ENCODE measurements around the gene MTOR. TPM values are rescaled to one million over a fixed set of nuclear protein-coding genes. Genes with fewer than 3 reads are reported as not detected.
"Not testable (repeated sequence)": the region's sequence is repeated elsewhere in the genome, so short reads cannot be mapped to it uniquely, and the experiment has no call there.

Gene MTOR
- total RNA-seq, 1 donor from 2014 or later: 36.1 TPM

- ATAC-seq: peak; percentile 31
- no peak for DNase-seq (ENCODE audit: low spot score)
- intact Hi-C loops (cut with DNase I): no loop called here
Observed at GRCh38 chr1:11194407-11195176, 67.8 kb downstream of the MTOR start.

GRCh38 chr1:11193376-11193775, 69.0 kb downstream of the MTOR start:
- intact Hi-C loops (cut with DNase I): no loop called here
- ATAC-seq (no peak), DNase-seq (ENCODE audit: low spot score) (no peak)

- peak; percentile 92 for ATAC-seq
- DNase-seq (ENCODE audit: low spot score): no peak
Observed at GRCh38 chr1:11188858-11189451, 73.4 kb downstream of the MTOR start, which contains the start of gene ANGPTL7. Gene ANGPTL7 (plus strand): TSS chr1:11189355. CDS start chr1:11189580, 225 bp downstream.

DNA sequence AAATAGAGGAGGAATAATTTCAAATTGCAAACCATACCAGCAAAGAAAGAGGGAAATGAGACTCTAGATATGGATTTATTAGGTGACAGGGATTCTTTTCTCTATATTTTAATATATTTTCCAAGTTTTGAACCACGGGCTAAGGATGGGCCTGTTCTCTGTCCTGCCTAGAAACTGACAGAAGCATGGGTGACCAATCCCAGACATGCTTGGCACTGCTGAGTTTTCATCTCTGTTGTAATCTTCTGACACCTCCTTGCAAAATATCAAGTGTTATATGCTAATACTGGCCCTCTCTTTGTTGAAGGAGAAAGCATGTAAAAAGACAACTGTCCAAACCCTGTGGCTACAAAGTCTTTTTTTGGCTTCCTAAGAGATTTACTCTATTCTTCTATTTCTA, 74.0 kb downstream of the MTOR start:
- intact Hi-C loops (cut with DNase I): no loop called here
- DNase-seq (ENCODE audit: low spot score) (no peak), ATAC-seq (peak; percentile 72)

More at GRCh38 chr1:11188858-11189451, 73.4 kb downstream of the MTOR start, which contains the start of gene ANGPTL7:
- intact Hi-C loops (cut with DNase I): no loop called here

DNA sequence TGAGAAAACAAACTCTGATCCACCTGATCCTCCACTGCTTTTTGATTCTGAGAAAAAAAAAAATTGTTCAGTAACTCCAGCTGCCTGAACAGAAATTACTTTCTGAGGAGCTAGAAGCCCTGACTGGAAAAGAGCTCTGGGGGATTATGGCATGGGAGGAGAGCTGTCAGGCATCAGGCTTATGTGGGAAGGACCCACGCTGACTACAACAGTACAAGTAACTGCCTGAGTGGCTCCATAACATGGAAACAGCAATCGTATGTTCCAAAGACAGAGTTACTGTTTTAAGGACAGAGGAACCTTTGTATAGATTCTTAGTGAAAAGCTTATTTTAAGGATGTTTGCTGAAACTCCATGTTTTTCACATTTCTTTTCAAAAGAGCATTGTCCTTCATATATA, 74.4 kb downstream of the MTOR start:
- DNase-seq (ENCODE audit: low spot score) (no peak), ATAC-seq (peak; percentile 41)
- intact Hi-C loops (cut with DNase I): no loop called here

- intact Hi-C loops (cut with DNase I): no loop called here
- ATAC-seq: no peak
Observed at GRCh38 chr1:11187494-11187893, 74.9 kb downstream of the MTOR start.

GRCh38 chr1:11187000-11187399, 75.4 kb downstream of the MTOR start:
- DNase-seq (ENCODE audit: low spot score) (no peak), ATAC-seq (no peak)
- intact Hi-C loops (cut with DNase I): no loop called here

More at GRCh38 chr1:11187494-11187893, 74.9 kb downstream of the MTOR start:
- no peak for DNase-seq (ENCODE audit: low spot score)

- intact Hi-C loops (cut with DNase I): no loop called here
- peak; percentile 63 for ATAC-seq
- DNase-seq (ENCODE audit: low spot score): no peak
Observed at GRCh38 chr1:11184973-11185372, 77.4 kb downstream of the MTOR start.

DNA sequence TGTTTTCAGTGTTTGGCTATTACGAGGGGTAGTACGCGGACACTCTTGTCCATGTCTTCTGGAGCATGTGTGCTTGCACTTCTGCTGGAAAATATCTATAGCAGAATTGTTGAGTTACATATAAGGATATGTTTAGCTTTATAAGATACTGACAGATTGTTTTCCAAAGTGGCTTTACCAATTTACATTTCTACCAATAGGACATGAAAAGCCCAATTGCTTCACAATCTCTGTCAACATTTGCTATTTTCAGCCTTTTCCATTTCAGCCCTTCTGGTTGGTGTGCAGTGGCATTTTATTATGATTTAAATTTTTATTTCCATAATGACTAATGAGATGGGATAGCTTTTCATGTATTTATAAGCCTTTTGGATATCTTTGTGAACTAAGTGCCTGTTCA, 79.5 kb downstream of the MTOR start:
- intact Hi-C loops (cut with DNase I): loop anchor here (1.0 kb wide), 1 partner anchor 34 kb away; no protein-coding TSS in a partner anchor
- ATAC-seq (no peak), DNase-seq (ENCODE audit: low spot score) (no peak)

GRCh38 chr1:11180342-11180744, 82.0 kb downstream of the MTOR start:
- intact Hi-C loops (cut with DNase I): no loop called here
- ATAC-seq: no peak
- no peak for DNase-seq (ENCODE audit: low spot score)

DNA sequence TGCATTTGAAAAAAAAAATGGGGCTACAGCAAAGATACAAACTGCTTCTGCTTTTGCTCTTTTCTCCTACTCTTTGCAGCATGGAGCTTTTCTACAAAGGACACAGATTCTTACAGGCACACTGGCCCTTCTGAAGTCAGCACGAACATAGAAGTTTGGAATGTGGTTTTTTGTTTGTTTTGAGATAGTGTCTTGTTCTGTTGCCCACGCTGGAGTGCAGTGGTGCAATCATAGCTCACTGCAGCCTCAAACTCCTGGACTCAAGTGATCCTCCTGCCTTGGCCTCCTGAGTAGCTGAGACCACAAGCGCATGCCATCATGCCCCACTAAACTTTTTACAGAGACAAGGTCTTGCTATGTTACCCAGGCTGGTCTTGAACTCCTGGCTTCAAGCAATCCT, 82.6 kb downstream of the MTOR start:
- DNase-seq (ENCODE audit: low spot score); ATAC-seq; intact Hi-C loops (cut with DNase I): not testable (repeated sequence)

- intact Hi-C loops (cut with DNase I): no loop called here
- ATAC-seq: no peak
Observed at GRCh38 chr1:11179125-11179524, 83.2 kb downstream of the MTOR start.

DNA sequence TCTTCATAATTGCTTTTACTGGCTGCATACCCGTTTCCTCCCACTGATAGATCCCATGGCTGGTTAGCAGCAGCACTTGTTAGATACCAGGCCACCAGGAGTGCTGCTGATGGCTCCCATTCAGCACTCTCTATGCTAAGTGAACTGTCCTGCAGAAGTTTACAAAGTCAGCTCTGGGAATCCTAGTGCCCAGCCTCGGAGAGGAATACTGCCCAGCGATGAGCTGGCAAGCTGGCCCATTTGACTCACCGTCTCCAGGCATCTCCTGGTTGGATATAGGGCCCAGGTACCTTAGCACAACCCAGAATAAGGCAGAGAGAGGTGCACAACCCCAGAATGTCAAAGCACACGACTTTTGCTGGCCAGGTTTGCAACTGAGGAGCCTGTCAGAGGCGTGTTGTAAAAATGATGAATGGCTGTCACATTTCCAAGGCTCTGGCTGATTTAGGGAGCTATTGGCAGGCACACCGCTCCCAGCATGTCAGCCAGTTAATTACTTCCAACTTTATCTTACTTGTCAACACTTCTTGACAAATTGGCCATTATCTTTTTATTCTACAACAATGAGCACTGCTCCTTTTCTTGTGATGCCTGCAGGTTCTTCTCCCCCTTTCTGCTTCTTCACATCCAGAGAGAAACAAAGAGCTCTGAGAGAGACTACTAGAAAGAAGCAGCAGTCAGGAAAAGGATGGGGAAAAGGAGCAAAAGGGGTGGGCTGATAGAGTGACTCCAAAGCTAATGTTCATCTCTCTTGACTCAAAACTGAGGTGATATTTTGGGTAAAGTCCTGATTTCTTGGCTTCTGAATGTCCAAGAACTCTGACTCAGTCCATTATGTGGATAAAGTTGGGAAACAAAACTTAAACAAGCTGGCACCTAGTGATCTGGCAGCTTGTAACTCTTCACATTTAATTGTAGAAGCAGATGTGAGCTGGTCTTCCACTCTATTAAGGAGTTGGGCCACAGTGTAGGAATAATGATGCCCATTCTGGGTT, 84.0 kb downstream of the MTOR start:
- DNase-seq (ENCODE audit: low spot score): no peak
- ATAC-seq: peak; percentile 66
- intact Hi-C loops (cut with DNase I): no loop called here

More at GRCh38 chr1:11179125-11179524, 83.2 kb downstream of the MTOR start:
- DNase-seq (ENCODE audit: low spot score): no peak

GRCh38 chr1:11176081-11176706, 86.2 kb downstream of the MTOR start:
- ATAC-seq: peak; percentile 41
- intact Hi-C loops (cut with DNase I): no loop called here

GRCh38 chr1:11175461-11175860, 86.9 kb downstream of the MTOR start:
- intact Hi-C loops (cut with DNase I): no loop called here

More at GRCh38 chr1:11176081-11176706, 86.2 kb downstream of the MTOR start:
- DNase-seq (ENCODE audit: low spot score): no peak

DNA sequence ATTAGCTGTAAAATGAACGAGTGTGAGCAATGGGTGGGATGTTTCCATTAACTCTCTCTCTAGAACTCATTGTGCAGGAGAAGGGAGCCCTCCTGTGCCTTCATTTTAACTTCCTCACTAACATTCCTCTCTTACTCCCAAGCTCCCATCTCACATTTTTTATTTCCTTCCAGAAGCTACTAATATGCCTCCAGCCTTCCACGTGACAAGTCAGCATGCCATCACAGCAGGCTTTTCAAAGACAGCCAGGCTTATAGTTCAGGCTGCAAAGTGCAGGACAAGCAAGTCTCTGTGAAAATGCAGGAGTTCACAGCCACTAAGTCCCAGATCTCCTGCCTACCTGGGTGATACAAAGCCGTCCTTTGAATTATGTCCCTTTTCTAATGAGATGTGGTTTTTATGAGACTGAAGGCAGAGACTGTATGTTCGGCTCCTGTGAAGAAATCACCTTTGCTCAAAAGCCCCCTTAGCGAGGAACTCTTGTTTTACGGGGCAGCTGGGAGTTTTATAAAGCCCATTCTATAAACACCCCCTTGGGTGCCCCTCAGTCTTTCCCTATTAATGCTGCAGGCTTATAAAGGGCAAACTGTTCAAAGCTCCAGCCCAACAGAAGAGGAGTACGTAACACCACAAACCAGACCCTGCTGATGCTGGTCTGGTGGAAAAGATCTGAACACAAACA, 87.9 kb downstream of the MTOR start:
- ATAC-seq (peak; percentile 47), DNase-seq (ENCODE audit: low spot score) (no peak)
- intact Hi-C loops (cut with DNase I): no loop called here

More at GRCh38 chr1:11175461-11175860, 86.9 kb downstream of the MTOR start:
- no peak for ATAC-seq
- DNase-seq (ENCODE audit: low spot score): no peak

- DNase-seq (ENCODE audit: low spot score) (peak; percentile 10), ATAC-seq (no peak)
- intact Hi-C loops (cut with DNase I): no loop called here
Observed at GRCh38 chr1:11170102-11170501, 92.2 kb downstream of the MTOR start.

DNA sequence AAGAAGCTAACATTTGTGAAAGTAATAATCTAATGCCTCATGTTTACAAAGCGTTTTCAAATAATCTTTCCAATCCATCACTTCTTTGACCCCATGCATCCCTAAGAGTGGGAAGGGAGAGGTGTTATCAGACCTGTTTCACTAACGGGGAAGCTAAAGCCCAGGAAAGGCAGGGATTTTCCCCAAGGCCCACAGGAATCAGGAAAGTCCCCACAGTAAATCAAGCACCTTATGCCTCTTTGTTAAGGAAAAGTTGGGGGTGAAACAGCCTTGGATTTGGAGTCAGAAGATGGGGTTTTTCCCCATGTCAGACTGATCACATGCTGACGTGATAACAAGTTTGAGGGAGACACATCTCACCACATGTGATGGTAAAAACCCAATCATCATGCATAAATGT, 93.1 kb downstream of the MTOR start:
- ATAC-seq (no peak), DNase-seq (ENCODE audit: low spot score) (no peak)
- intact Hi-C loops (cut with DNase I): no loop called here

Data from sciatic nerve (tissue), 2 donors.